GM18873 (cell line): Measurements from ENCODE around the gene NOS2.
"Not testable (repeated sequence)": the region's sequence is repeated elsewhere in the genome, so short reads cannot be mapped to it uniquely, and the experiment has no call there.

Source experiments
- ATAC-seq: cut with Tn5 transposase; IDR thresholded peaks from one replicate; pipeline ENCODE4 v1.9.1; 2021; ENCODE audit warnings: mild to moderate bottlenecking, moderate library complexity, moderate number of reproducible peaks; ENCODE audit not compliant: unreplicated experiment, low FRiP score

Gene NOS2

DNA sequence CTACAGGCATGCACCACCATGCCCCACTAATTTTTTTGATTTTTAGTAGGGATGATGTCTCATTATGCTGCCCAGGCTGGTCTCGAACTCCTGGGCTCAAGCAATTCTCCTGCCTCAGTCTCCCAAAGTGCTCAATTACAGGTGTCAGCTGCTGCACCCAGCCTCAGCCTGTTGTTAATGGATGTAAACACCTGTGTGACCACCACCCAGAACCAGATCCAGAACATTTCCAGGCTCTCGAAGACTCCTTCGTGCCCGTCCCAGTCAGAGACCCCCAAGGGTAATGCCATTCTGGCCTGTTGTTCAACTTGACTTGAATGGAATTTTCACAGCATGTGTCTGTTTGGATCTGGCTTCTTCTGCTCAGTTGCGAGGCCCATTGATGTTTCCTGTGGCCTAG, 59.8 kb downstream of the NOS2 start:
- ATAC-seq, result not testable (repeated sequence)

DNA sequence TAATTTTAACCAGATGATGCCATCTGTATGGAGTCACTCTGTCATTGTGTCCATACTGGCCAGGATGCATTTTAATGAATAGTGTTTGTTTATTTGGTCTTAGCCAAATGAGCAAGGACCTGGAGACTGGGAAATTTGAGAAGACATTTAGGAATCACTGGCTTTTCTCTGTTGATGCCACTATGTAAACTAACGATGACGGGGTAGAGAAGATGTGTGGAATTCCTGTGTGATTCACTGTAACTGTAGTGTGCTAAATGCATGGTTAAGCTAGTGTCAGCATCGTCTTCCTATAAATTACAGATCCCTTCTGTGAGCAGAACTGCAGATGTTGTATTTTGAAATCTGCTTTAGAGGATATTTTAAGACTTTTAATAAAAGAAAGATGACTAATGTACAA, 66.6 kb downstream of the NOS2 start:
- ATAC-seq, result no peak

DNA sequence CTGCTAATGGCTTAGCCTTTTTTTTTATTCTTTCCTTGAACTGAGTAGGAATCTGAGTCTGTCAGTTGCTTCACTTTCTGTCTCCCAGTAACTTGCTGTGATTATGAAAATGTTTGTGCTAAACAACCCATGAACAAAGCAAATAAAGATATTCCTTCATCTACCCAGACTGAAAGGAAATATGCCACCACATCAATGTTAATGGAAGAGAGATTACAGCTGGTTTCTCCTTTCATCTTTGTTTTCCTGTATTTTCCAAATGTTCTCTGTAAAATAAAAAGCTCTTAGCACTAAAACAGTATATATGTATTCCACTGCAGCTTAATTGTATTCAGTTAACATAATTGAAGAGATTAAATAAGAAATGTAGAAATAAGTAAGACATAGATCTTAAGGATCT, 67.6 kb downstream of the NOS2 start:
- not testable (repeated sequence) for ATAC-seq

DNA sequence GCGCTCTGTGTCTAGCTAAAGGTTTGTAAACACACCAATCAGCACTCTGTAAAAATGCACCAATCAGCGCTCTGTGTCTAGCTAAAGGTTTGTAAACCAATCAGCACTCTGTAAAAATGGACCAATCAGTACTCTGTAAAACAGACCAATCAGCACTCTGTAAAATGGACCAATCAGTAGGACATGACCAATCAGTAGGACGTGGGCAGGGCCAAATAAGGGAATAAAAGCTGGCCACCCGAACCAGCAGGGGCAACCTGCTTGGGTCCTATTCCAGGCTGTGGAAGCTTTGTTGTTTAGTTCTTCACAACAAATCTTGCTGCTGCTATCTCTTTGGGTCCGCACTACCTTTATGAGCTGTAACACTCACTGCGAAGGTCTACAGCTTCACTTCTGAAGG, 74.3 kb downstream of the NOS2 start:
- not testable (repeated sequence) for ATAC-seq

DNA sequence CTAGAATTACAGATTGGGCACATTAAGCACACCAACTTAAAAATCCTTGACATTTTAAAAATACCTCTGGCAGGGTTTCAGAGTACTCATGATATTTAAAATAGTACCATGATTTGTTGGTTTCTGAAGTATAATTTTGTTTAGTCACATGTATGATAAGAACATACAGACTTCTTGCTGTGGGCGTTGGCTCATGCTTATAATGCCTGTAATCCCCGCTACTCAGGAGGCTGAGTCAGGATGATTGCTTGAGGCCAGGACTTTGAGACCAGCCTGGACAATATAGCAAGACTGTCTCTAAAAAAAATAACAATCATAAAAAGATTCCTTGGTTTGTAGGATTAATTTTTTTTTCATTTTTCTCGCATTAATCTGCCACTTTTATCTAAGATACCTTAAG, 78.5 kb downstream of the NOS2 start:
- no peak for ATAC-seq
